GM13976 (cell line): ENCODE data around the gene TSPAN4.
A peak's percentile ranks its signal among the peaks of the same experiment; 100 is the strongest.

ENCODE experiments used
- DNase-seq: peaks from one replicate; pipeline ENCODE4 v3.0.0; 2012; ENCODE audit warnings: low spot score
- CTCF ChIP-seq: IDR thresholded peaks from 2 replicates; pipeline ENCODE4 v1.5.1; 2012; ENCODE audit warnings: borderline replicate concordance, mild to moderate bottlenecking; ENCODE audit not compliant: insufficient read depth; ENCODE audit errors: extremely low read depth, missing control alignments, control extremely low read depth
- in situ Hi-C: fragments of 300-500 bp; cut with MboI; formaldehyde crosslinking; loops from one replicate; pipeline ENCODE4 v1.12.0; 2022; ENCODE audit warnings: low sequenced_read_pairs, mixed read lengths, inconsistent platforms; ENCODE audit not compliant: unreplicated experiment

TSPAN4 gene

GRCh38 chr11:829176-829846, 13.3 kb upstream of the TSPAN4 start:
- no peak for TF ChIP-seq CTCF
- in situ Hi-C loops, result no loop called here
- DNase-seq, result no peak

- no peak for TF ChIP-seq CTCF
- DNase-seq, result no peak
- in situ Hi-C loops, result no loop called here
Measured at GRCh38 chr11:829847-830294, 12.8 kb upstream of the TSPAN4 start.

GRCh38 chr11:830295-831117, 12.1 kb upstream of the TSPAN4 start:
- in situ Hi-C loops, result no loop called here
- DNase-seq, result peak; percentile 86
- TF ChIP-seq CTCF, result no peak

GRCh38 chr11:831118-831864, 11.4 kb upstream of the TSPAN4 start:
- in situ Hi-C loops, result no loop called here
- no peak for DNase-seq

GRCh38 chr11:831961-832528, 10.6 kb upstream of the TSPAN4 start:
- no peak for DNase-seq
- no peak for TF ChIP-seq CTCF
- in situ Hi-C loops, result no loop called here

More at GRCh38 chr11:831118-831864, 11.4 kb upstream of the TSPAN4 start:
- TF ChIP-seq CTCF, result no peak

- DNase-seq, result peak; percentile 86
- TF ChIP-seq CTCF, result no peak
- in situ Hi-C loops, result no loop called here
Measured at GRCh38 chr11:832529-833113, 10.0 kb upstream of the TSPAN4 start, which contains the start of gene CD151. TSS of gene CD151 (plus strand) at chr11:832952. CDS start at chr11:836070, 3,118 bp downstream.
